Erythroblast (primary cell): ENCODE measurements around the gene ZNF557.
"Not testable (repeated sequence)": the region's sequence is repeated elsewhere in the genome, so short reads cannot be mapped to it uniquely, and the experiment has no call there.

Experiments used
- GATA1 ChIP-seq: IDR thresholded peaks from 2 replicates; pipeline ENCODE4 v1.6.1; 2011; ENCODE audit warnings: low read depth, mild to moderate bottlenecking, control low read depth, low read length, moderate library complexity
- POLR2A ChIP-seq: IDR thresholded peaks from 2 replicates; pipeline ENCODE4 v1.6.1; 2011; ENCODE audit warnings: mild to moderate bottlenecking, low read length

GRCh38 chr19:7055679-7056078, 13.8 kb upstream of the ZNF557 start:
- not testable (repeated sequence) for TF ChIP-seq POLR2A, GATA1
